HG02840 (cell line): Measurements from ENCODE around the gene OR6N1.

Experiments used
- ATAC-seq: cut with Tn5 transposase; IDR thresholded peaks from one replicate; pipeline ENCODE4 v1.9.1; 2021; ENCODE audit warnings: mild to moderate bottlenecking, moderate library complexity, moderate number of reproducible peaks; ENCODE audit not compliant: unreplicated experiment, low FRiP score

OR6N1 gene

DNA sequence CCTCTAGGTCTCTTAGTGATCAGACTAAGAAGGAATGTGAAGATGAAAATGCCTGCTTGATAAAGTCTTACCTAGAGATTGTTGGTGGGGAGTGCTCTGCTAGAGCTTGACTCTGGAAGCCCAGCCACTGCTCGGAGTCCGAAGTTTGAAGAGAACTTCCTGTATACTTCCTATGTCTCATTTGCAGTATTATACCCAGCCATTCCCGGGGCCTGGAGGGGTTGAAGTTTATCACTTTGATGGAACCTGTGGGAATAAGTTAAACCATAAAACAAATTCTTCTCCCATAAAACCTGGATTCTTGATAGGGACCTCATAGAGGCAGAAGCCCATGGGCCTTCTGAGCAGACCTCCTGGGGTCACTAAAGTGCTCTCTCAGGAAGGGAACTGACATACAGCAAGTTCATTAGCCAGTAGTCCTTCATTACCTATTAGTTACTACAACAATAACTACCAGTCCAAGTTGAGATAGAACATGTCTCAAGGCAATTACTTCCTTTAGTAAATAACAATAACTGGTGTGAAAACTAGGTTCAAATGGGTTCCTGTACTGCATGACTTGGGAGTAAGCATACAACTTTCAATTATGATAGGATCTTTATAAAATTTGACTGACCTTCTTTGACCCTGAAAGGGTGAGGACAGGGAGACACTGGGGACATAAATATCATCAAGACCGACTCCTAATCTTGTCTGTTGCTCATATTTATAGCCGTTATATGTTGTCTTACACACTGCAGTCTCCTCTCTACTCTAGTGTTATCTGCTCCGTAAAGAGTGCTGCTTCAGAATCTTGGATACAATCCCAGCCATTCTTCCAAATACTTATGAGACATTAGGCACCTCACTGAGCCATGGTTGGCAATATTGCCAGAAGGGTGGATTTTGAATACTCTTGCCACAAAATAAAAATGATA is at the start of gene OR6N1:
Gene OR6N1, minus strand, starts transcription at position 246 of the 917 bp plus-strand sequence. CDS start 5,513 bp downstream, outside the sequence.
- no peak for ATAC-seq

DNA sequence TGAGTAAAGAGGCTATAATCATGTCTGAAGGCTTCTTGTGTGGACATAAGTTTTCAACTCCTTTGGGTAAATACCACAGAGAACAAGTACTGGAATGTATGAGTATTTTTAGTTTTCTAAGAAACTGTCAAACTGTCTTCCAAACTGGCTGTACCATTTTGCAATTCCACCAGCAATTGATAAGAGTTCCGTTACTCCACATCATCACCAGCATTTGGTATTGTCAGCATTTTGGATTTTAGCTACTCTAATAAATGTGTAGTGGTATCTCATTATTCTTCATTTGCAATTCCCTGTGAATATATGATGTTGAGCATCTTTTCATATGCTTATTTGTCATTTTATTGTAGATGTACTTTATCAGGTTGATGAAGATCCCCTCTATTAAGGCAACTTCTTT is 49.7 kb upstream of the OR6N1 start:
- no peak for ATAC-seq

DNA sequence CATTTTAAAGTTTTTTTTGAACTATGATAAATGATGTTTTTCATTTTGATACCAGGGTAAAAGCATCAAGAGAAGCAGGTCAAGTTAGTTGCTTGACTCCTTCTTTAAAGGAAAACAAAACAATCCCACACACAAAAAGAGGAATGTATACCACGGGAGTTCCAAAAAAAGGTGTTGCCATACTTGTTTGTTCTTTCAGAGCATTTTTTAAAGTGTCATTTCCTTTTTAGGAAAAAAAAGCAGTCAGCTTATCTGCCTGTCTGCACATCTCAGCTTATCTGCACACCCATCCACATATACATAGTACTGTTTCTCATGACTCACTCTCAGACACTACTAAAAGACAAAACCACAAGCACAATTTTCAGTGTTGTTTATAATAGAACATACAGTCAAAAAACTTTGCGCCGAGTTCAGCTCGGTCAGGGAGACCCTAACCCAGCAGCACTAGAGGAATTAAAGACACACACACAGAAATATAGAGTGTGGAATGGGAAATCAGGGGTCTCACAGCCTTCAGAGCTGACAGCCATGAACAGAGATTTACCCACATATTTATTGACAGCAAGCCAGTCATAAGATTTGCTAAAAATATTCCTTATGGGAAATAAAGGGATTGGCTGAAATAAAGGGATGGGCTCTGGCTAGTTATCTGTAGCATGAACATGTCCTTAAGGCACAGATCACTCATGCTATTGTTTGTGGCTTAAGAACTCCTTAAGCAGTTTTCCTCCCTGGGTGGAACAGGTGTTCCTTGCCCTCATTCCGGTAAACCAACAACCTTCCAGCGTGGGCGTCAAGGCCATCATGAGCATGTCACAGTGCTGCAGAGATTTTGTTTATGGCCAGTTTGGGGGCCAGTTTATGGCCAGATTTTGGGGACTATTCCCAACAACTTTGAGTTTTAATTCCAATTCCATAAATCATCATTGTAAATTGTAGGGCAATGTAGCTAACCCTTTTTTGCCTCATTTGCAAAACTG is 47.8 kb upstream of the OR6N1 start:
- no peak for ATAC-seq

DNA sequence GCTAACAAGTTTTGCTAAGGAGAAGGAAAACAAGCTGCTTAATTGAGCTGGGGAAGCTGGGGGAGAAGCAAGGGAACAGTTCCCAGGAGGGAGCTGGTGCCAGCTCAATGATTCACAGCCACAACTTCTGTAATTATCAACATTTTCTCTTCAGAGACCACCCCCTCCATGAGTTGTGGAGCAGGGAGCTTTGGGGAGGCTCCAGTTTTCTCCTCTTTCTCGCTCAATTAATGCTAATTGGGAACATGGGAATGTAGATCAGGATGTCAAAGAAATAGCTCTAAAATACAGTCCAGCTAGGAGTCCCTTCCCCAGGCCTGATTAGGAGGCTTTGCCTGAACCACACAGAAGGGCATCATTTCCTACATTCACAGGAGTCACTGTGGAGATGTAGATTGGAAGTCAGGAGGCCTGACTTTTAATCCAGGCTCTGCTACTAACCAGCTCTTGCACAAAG is 47.0 kb upstream of the OR6N1 start:
- no peak for ATAC-seq

GRCh38 chr1:158818560-158818959 is 46.6 kb upstream of the OR6N1 start:
- no peak for ATAC-seq

- ATAC-seq: no peak
Measured at GRCh38 chr1:158814970-158815369, 43.0 kb upstream of the OR6N1 start.

- ATAC-seq: no peak
Measured at GRCh38 chr1:158813164-158813563, 41.2 kb upstream of the OR6N1 start.

- ATAC-seq: no peak
Measured at GRCh38 chr1:158812336-158812735, 40.3 kb upstream of the OR6N1 start.

DNA sequence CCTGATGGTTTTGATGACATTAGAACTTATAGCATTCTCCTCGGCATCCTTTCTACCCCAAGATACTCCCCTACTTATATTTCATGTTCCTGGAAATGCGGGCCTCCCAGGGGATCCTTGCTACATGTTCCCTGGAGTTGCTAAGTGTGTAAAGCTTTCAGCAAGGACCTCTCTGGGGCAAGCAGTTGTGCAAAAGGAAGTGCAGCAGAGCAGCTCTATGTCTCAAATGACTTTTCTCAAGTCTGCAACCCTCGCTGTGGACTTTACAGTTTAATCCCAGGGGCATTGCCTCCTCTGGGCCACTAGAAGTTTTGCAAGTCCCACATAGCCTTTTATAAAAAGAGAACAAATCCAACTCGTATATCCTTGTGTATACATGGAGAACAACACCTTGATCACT is 38.3 kb upstream of the OR6N1 start:
- ATAC-seq: no peak

GRCh38 chr1:158809862-158810261 is 37.9 kb upstream of the OR6N1 start:
- no peak for ATAC-seq

GRCh38 chr1:158809256-158809655 is 37.3 kb upstream of the OR6N1 start:
- no peak for ATAC-seq

DNA sequence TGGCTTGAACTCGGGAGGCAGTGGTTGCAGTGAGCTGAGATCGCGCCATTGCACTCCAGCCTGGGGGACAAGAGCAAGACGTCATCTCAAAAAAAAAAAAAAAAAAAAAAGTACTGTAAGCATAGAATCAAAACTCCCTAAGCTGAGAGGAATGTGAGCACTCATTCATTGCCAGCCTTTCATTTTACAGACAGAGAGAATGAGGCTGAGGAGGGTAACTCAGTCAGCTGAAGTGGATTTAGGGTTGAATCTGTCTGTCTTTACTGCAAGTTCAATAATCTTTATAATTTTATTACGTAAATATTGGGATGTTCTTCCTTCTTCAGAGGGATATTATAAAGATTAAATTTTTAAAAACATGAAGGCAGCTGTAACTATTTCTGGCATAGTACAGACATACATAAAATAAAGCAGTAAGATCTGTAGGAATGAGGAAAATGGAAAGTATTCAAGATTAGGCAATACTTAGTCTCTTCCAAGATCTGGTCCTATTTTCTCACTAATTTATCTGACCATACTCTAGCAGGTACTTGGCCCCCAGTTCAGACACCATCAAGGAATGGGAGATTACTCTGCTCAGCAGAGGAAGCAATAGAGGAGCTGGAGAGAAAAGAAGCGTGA is 35.0 kb upstream of the OR6N1 start:
- no peak for ATAC-seq

DNA sequence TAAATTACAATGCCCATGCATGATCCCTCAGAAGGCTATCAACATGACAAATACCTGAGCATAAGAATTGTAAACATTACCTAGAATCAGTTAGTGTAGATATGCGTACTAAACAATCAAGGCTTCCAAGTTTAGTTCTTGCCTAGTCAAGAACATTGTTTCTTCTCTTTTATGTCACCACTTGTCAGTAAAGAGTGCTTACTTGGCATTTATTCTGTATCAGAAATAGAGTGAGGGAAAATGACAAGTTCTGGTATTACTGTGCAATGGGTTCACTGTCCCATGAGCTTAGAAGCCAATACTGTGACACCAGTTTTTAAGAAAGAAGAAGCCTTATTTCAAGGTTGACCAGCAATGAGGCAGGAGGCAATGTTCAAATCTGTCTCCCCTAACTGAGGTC is 31.7 kb upstream of the OR6N1 start:
- ATAC-seq: no peak

GRCh38 chr1:158801396-158801795 is 29.4 kb upstream of the OR6N1 start:
- ATAC-seq: no peak

GRCh38 chr1:158800526-158800925 is 28.5 kb upstream of the OR6N1 start:
- no peak for ATAC-seq

GRCh38 chr1:158799689-158800088 is 27.7 kb upstream of the OR6N1 start:
- ATAC-seq: no peak

- ATAC-seq: no peak
Measured at GRCh38 chr1:158798531-158798930, 26.5 kb upstream of the OR6N1 start.

DNA sequence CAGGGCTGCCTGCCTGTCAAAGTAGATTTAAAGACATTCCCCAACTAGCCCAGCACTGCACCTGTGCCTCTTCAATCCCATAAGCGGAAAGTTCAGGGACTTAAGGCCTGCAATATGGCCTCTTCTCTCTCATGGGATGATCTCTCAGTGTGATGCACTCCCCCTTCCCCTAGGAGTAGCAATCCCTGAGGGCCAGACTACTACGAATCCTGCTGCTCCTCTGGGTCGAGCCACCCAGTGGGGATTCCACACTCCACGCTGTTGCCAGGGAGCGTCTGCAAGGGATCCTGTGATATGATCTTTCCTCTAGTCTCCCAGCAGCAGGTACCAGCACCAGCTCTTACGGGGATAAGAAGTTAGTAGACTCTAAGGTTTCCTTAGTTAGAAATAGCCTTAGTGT is 22.3 kb upstream of the OR6N1 start:
- no peak for ATAC-seq

DNA sequence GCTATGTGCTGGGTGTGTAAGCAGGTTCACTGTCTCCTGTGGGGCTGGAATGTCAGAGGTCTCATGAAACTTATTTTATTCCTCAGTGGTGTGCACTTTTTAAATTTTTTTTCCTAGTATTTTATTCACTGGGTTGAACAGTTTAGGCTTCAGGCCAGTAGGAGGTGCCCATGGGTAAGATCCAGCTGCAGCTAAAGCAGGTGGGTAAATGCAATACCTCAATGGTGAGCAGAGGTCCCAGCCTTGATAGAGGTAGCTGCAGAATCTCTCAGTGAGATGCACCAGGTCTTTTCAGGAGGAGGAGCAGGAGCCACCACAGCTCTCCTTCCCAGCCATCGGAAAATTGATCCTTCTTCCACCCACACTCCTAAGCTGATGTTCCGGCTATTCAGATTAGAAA is 21.6 kb upstream of the OR6N1 start:
- no peak for ATAC-seq

DNA sequence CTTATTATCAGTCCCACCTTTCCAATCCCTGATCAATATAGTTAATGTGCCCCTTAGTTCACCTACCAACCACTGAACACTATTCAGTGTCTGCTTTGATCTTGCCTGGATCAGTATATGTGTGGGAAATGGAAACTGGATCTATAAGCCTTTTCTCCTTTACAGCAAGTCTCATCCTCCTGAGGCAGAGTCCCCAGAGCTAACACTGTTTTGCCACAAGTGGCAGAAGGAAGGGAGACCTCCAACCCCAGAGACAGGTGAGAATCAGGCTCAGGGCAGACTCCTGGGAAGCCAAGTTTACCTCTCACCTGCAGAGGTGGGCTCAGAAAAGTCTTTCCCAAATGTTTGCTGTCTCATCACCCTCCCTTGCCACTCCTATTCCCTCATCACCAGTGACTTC is 9.1 kb upstream of the OR6N1 start, which contains the start of gene OR6N2:
Gene OR6N2, minus strand, starts transcription at position 101 of the 400 bp plus-strand sequence. CDS start 3,569 bp downstream, outside the sequence.
- no peak for ATAC-seq
